ENCODE results near the gene KNL1.
A peak's percentile ranks its signal among the peaks of the same experiment; 100 is the strongest.

KNL1 gene

GRCh38 chr15:40593588-40594428 lies at the start of gene KNL1:
KNL1 (plus strand) TSS chr15:40594249; CDS start chr15:40602932, 8,683 bp downstream.
- intact Hi-C loops (cut with micrococcal nuclease) = loop anchor here (2.0 kb wide), 1 partner anchor 101 kb away; the partner anchor contains the start of gene RAD51
- Mint-ChIP-seq H3K4me1 (ENCODE audit: low read depth) (peaks cover 17% of the 10 kb centered on the region), H3K27me3 (peaks cover 7% of the 10 kb centered on the region), H3K36me3 (ENCODE audit: low read depth) (peaks cover 11% of the 10 kb centered on the region), H3K9me3 (no peaks in the 10 kb centered on the region), H3K27ac (peak within 1 kb of the TSS; percentile 100), H3K4me3 (peak within 1 kb of the TSS; percentile 92)

- Mint-ChIP-seq H3K4me3 (no peak overlapping the region), H3K36me3 (ENCODE audit: low read depth) (peaks cover 40% of the 10 kb centered on the region), H3K27ac (no peak overlapping the region), H3K9me3 (no peaks in the 10 kb centered on the region), H3K4me1 (ENCODE audit: low read depth) (peaks cover 24% of the 10 kb centered on the region), H3K27me3 (no peaks in the 10 kb centered on the region)
- intact Hi-C loops (cut with micrococcal nuclease) = no loop called here
Observed at GRCh38 chr15:40545457-40545856, 48.6 kb upstream of the KNL1 start.

GRCh38 chr15:40548610-40549009 lies 45.4 kb upstream of the KNL1 start:
- peaks cover 62% of the 10 kb centered on the region for H3K36me3 Mint-ChIP-seq (ENCODE audit: low read depth)
- no peaks in the 10 kb centered on the region for H3K9me3 Mint-ChIP-seq
- H3K4me3 Mint-ChIP-seq = no peak overlapping the region
- no peaks in the 10 kb centered on the region for H3K27me3 Mint-ChIP-seq
- H3K4me1 Mint-ChIP-seq (ENCODE audit: low read depth) = peaks cover 50% of the 10 kb centered on the region
- peak overlapping the region; percentile 18 for H3K27ac Mint-ChIP-seq
- intact Hi-C loops (cut with micrococcal nuclease) = no loop called here

GRCh38 chr15:40549894-40550293 lies 44.2 kb upstream of the KNL1 start:
- peaks cover 72% of the 10 kb centered on the region for H3K36me3 Mint-ChIP-seq (ENCODE audit: low read depth)
- peak overlapping the region; percentile 35 for H3K4me3 Mint-ChIP-seq
- peaks cover 51% of the 10 kb centered on the region for H3K4me1 Mint-ChIP-seq (ENCODE audit: low read depth)
- no peaks in the 10 kb centered on the region for H3K27me3 Mint-ChIP-seq
- H3K27ac Mint-ChIP-seq = peak overlapping the region; percentile 18
- intact Hi-C loops (cut with micrococcal nuclease) = loop anchor here (2.0 kb wide), 1 partner anchor 15 kb away; the partner anchor contains the start of gene CCDC32
- no peaks in the 10 kb centered on the region for H3K9me3 Mint-ChIP-seq

- H3K36me3 Mint-ChIP-seq (ENCODE audit: low read depth) = peaks cover 78% of the 10 kb centered on the region
- H3K27ac Mint-ChIP-seq = peak overlapping the region; percentile 18
- H3K4me3 Mint-ChIP-seq = peak overlapping the region; percentile 39
- no peaks in the 10 kb centered on the region for H3K9me3 Mint-ChIP-seq
- intact Hi-C loops (cut with micrococcal nuclease) = loop anchor here (2.0 kb wide), 1 partner anchor 14 kb away; the partner anchor contains the start of gene CCDC32
- no peaks in the 10 kb centered on the region for H3K27me3 Mint-ChIP-seq
- H3K4me1 Mint-ChIP-seq (ENCODE audit: low read depth) = peaks cover 51% of the 10 kb centered on the region
Observed at GRCh38 chr15:40550341-40551037, 43.6 kb upstream of the KNL1 start.

- H3K9me3 Mint-ChIP-seq = no peaks in the 10 kb centered on the region
- intact Hi-C loops (cut with micrococcal nuclease) = no loop called here
- H3K27me3 Mint-ChIP-seq = no peaks in the 10 kb centered on the region
- no peak overlapping the region for H3K4me3 Mint-ChIP-seq
- H3K36me3 Mint-ChIP-seq (ENCODE audit: low read depth) = peaks cover 58% of the 10 kb centered on the region
- peaks cover 68% of the 10 kb centered on the region for H3K4me1 Mint-ChIP-seq (ENCODE audit: low read depth)
- peak overlapping the region; percentile 54 for H3K27ac Mint-ChIP-seq
Observed at GRCh38 chr15:40554161-40554525, 39.9 kb upstream of the KNL1 start.

- Mint-ChIP-seq H3K27ac (no peak overlapping the region), H3K4me1 (ENCODE audit: low read depth) (peaks cover 57% of the 10 kb centered on the region), H3K9me3 (no peaks in the 10 kb centered on the region), H3K27me3 (no peaks in the 10 kb centered on the region), H3K4me3 (no peak overlapping the region), H3K36me3 (ENCODE audit: low read depth) (peaks cover 60% of the 10 kb centered on the region)
- intact Hi-C loops (cut with micrococcal nuclease) = no loop called here
Observed at GRCh38 chr15:40555876-40556275, 38.2 kb upstream of the KNL1 start.

GRCh38 chr15:40558952-40559742 lies 34.9 kb upstream of the KNL1 start:
- H3K4me3 Mint-ChIP-seq = no peak overlapping the region

GRCh38 chr15:40562691-40563090 lies 31.4 kb upstream of the KNL1 start:
- H3K4me1 Mint-ChIP-seq (ENCODE audit: low read depth) = peaks cover 44% of the 10 kb centered on the region
- peaks cover 9% of the 10 kb centered on the region for H3K27me3 Mint-ChIP-seq
- intact Hi-C loops (cut with micrococcal nuclease) = loop anchor here (10.0 kb wide), 1 partner anchor 202 kb away; the partner anchor contains the start of genes C15orf62 and GCHFR
- H3K27ac Mint-ChIP-seq = no peak overlapping the region
- no peak overlapping the region for H3K4me3 Mint-ChIP-seq
- H3K9me3 Mint-ChIP-seq = no peaks in the 10 kb centered on the region
- peaks cover 25% of the 10 kb centered on the region for H3K36me3 Mint-ChIP-seq (ENCODE audit: low read depth)

More at GRCh38 chr15:40558952-40559742, 34.9 kb upstream of the KNL1 start:
- intact Hi-C loops (cut with micrococcal nuclease) = no loop called here
- Mint-ChIP-seq H3K27ac (peak overlapping the region; percentile 14), H3K9me3 (no peaks in the 10 kb centered on the region), H3K4me1 (ENCODE audit: low read depth) (peaks cover 39% of the 10 kb centered on the region), H3K27me3 (no peaks in the 10 kb centered on the region), H3K36me3 (ENCODE audit: low read depth) (peaks cover 42% of the 10 kb centered on the region)

- H3K4me1 Mint-ChIP-seq (ENCODE audit: low read depth) = peaks cover 37% of the 10 kb centered on the region
- H3K27me3 Mint-ChIP-seq = peaks cover 9% of the 10 kb centered on the region
- no peaks in the 10 kb centered on the region for H3K9me3 Mint-ChIP-seq
- peak overlapping the region; percentile 92 for H3K4me3 Mint-ChIP-seq
- intact Hi-C loops (cut with micrococcal nuclease) = loop anchor here (10.0 kb wide), 1 partner anchor 201 kb away; the partner anchor contains the start of genes C15orf62 and GCHFR
- H3K36me3 Mint-ChIP-seq (ENCODE audit: low read depth) = peaks cover 25% of the 10 kb centered on the region
- peak overlapping the region; percentile 96 for H3K27ac Mint-ChIP-seq
Observed at GRCh38 chr15:40563426-40563825, 30.6 kb upstream of the KNL1 start.

GRCh38 chr15:40564591-40565332 lies 29.3 kb upstream of the KNL1 start, which contains the start of gene CCDC32:
CCDC32 (minus strand) TSS chr15:40565042; CDS start chr15:40563015, 2,027 bp downstream.
- H3K4me3 Mint-ChIP-seq = peak within 1 kb of the TSS; percentile 92

GRCh38 chr15:40565333-40566238 lies 28.5 kb upstream of the KNL1 start:
- H3K9me3 Mint-ChIP-seq = no peaks in the 10 kb centered on the region
- H3K4me1 Mint-ChIP-seq (ENCODE audit: low read depth) = peaks cover 35% of the 10 kb centered on the region
- H3K27me3 Mint-ChIP-seq = peaks cover 9% of the 10 kb centered on the region
- intact Hi-C loops (cut with micrococcal nuclease) = loop anchor here (2.0 to 10.0 kb wide), 2 partner anchors 15 to 199 kb away; partner anchors contain the start of genes C15orf62 and GCHFR
- H3K36me3 Mint-ChIP-seq (ENCODE audit: low read depth) = peaks cover 26% of the 10 kb centered on the region
- H3K4me3 Mint-ChIP-seq = peak overlapping the region; percentile 92
- H3K27ac Mint-ChIP-seq = peak overlapping the region; percentile 96

More at GRCh38 chr15:40564591-40565332, 29.3 kb upstream of the KNL1 start, which contains the start of gene CCDC32:
- intact Hi-C loops (cut with micrococcal nuclease) = loop anchor here (2.0 to 10.0 kb wide), 2 partner anchors 14 to 200 kb away; partner anchors contain the start of genes C15orf62 and GCHFR
- Mint-ChIP-seq H3K4me1 (ENCODE audit: low read depth) (peaks cover 28% of the 10 kb centered on the region), H3K27ac (peak within 1 kb of the TSS; percentile 96), H3K27me3 (peaks cover 9% of the 10 kb centered on the region), H3K9me3 (no peaks in the 10 kb centered on the region), H3K36me3 (ENCODE audit: low read depth) (peaks cover 32% of the 10 kb centered on the region)

Measured in dendritic cell treated with granulocyte-macrophage colony-stimulating factor and Interleukin-4, amounts not matched to agents 40 ng/mL and 50 ng/mL, for 4 days (primary cell).